A549 (cell line): ENCODE results near the gene USP15. TPM values are rescaled to one million over a fixed set of nuclear protein-coding genes. Genes with fewer than 3 reads are reported as not detected.

Source experiments
- ATAC-seq, 2 experiments: fragments of 200-7000 bp in 1 of 2; fragments of >200 bp in 1 of 2; cut with Nextera tagmentation in 1 of 2; cut with Tn5 transposase in 1 of 2; 3 replicates each; pipeline versions ENCODE4 v1.8.0 to v1.9.1; 2018 to 2020; ENCODE audit warnings: mild to moderate bottlenecking in 1 of 2, moderate library complexity in 1 of 2
- CTCF ChIA-PET: fragments of 300-600 bp; sonication (Branson Sonifier 250); formaldehyde crosslinking; extraction: SDS; loops from one replicate; lab custom pipeline; 2021; ENCODE audit warnings: antibody characterized with exemption, inconsistent platforms; lab: Yijun Ruan, JAX
- POLR2A ChIA-PET: fragments of 350-600 bp; formaldehyde crosslinking; extraction: SDS; loops from one replicate; lab custom pipeline; 2021; ENCODE audit warnings: antibody characterized with exemption, inconsistent platforms; lab: Yijun Ruan, JAX
- DNase-seq, 2 experiments: peaks; one replicate each; pipeline versions ENCODE4 v3.0.0 to v3.0.0-alpha.2; 2011 to 2016; ENCODE audit warnings: low read depth in 1 of 2, low spot score in 1 of 2
- FAIRE-seq: peaks from 2 replicates; lab custom pipeline; 2011; peaks lifted over from hg19 to GRCh38; lab: Jason Lieb, UNC
- H3K27ac ChIP-seq, 2 experiments: fragments of >200 bp; sonication (Bioruptor Twin); formaldehyde crosslinking; 3 replicates each; pipeline ENCODE4 v1.5.1; 2016 to 2017
- H3K4me1 ChIP-seq: fragments of >200 bp; sonication (Bioruptor Twin); formaldehyde crosslinking; 3 replicates; pipeline ENCODE4 v1.6.1; 2016
- H3K4me2 ChIP-seq: fragments of >200 bp; sonication (Bioruptor Twin); formaldehyde crosslinking; 3 replicates; pipeline ENCODE4 v1.6.1; 2016
- H3K4me3 ChIP-seq: fragments of >200 bp; sonication (Bioruptor Twin); formaldehyde crosslinking; 3 replicates; pipeline ENCODE4 v1.5.1; 2016
- H3K9me3 ChIP-seq: fragments of >200 bp; sonication (Bioruptor Twin); formaldehyde crosslinking; 3 replicates; pipeline ENCODE4 v1.6.1; 2016
- BHLHE40 ChIP-seq: IDR thresholded peaks from 2 replicates; pipeline ENCODE4 v1.6.1; 2012; ENCODE audit warnings: low read depth, low read length, inconsistent platforms
- CBX2 ChIP-seq: fragments of 200-600 bp; sonication (generic); IDR thresholded peaks from 2 replicates; pipeline ENCODE4 v1.6.1; 2016; ENCODE audit warnings: low read depth, mild to moderate bottlenecking, borderline replicate concordance
- CBX8 ChIP-seq: fragments of 200-600 bp; sonication (generic); IDR thresholded peaks from 2 replicates; pipeline ENCODE4 v1.6.1; 2016
- CEBPB ChIP-seq, 2 experiments: fragments of >200 bp in 1 of 2; sonication (Bioruptor Twin) in 1 of 2; formaldehyde crosslinking in 1 of 2; IDR thresholded peaks; 2 replicates each; pipeline ENCODE4 v1.6.1; 2012 to 2016
- CHD4 ChIP-seq: fragments of 200-600 bp; sonication (generic); IDR thresholded peaks from 2 replicates; pipeline ENCODE4 v1.6.1; 2016; ENCODE audit warnings: antibody characterized with exemption, mild to moderate bottlenecking, borderline replicate concordance
- ELK1 ChIP-seq: fragments of 150-350 bp; IDR thresholded peaks from 2 replicates; pipeline ENCODE4 v1.6.1; 2014; ENCODE audit warnings: low read depth, mild to moderate bottlenecking, low read length
- EP300 ChIP-seq, 2 experiments: fragments of >200 bp; sonication (Bioruptor Twin); formaldehyde crosslinking; IDR thresholded peaks; 2 replicates in 1 of 2; 3 replicates in 1 of 2; pipeline ENCODE4 v1.6.1; 2016 to 2017
- FOSL2 ChIP-seq, 2 experiments: fragments of 450-650 bp in 1 of 2; fragments of >200 bp in 1 of 2; sonication (Bioruptor Twin) in 1 of 2; formaldehyde crosslinking; IDR thresholded peaks; 2 replicates each; pipeline versions ENCODE4 v1.5.0 to v1.6.1; 2016 to 2020; ENCODE audit warnings: mild to moderate bottlenecking in 1 of 2, moderate library complexity in 1 of 2
- FOXS1 ChIP-seq: fragments of 250-450 bp; sonication (Bioruptor Pico); IDR thresholded peaks from 2 replicates; pipeline ENCODE4 v1.5.0; 2020; ENCODE audit warnings: mild to moderate bottlenecking, moderate library complexity
- HEYL ChIP-seq: fragments of 250-450 bp; sonication (Bioruptor Pico); IDR thresholded peaks from 2 replicates; pipeline ENCODE4 v1.8.0; 2021; ENCODE audit warnings: mild to moderate bottlenecking, moderate library complexity
- HOXB5 ChIP-seq: fragments of 250-450 bp; sonication (Bioruptor Pico); IDR thresholded peaks from 2 replicates; pipeline ENCODE4 v1.5.0; 2020; ENCODE audit warnings: mild to moderate bottlenecking, moderate library complexity
- JUN ChIP-seq, 2 experiments: fragments of >200 bp; sonication (Bioruptor Twin); formaldehyde crosslinking; IDR thresholded peaks; 2 replicates in 1 of 2; 3 replicates in 1 of 2; pipeline ENCODE4 v1.6.1; 2016 to 2017
- MAX ChIP-seq: IDR thresholded peaks from 2 replicates; pipeline ENCODE4 v1.6.1; 2012
- MAZ ChIP-seq: fragments of 150-350 bp; IDR thresholded peaks from 2 replicates; pipeline ENCODE4 v1.6.1; 2014; ENCODE audit warnings: antibody characterized with exemption, low read depth, low read length, borderline replicate concordance
- NFE2L2 ChIP-seq: fragments of 150-350 bp; conservative IDR thresholded peaks from 2 replicates; pipeline ENCODE4 v1.6.1; 2014; ENCODE audit warnings: low read length
- NR3C1 ChIP-seq: fragments of >200 bp; sonication (Bioruptor Twin); formaldehyde crosslinking; IDR thresholded peaks from 3 replicates; pipeline ENCODE4 v1.6.1; 2017
- POLR2AphosphoS2 ChIP-seq: conservative IDR thresholded peaks from 2 replicates; pipeline ENCODE4 v1.6.1; 2012; ENCODE audit warnings: low read length, improper control_type of control experiment, inconsistent platforms
- REST ChIP-seq: fragments of 200-600 bp; sonication (generic); IDR thresholded peaks from 2 replicates; pipeline ENCODE4 v1.6.1; 2016; ENCODE audit warnings: antibody characterized with exemption, mild to moderate bottlenecking, moderate library complexity
- RFX5 ChIP-seq: fragments of 450-650 bp; IDR thresholded peaks from 2 replicates; pipeline ENCODE4 v1.7.1; 2014; ENCODE audit warnings: antibody characterized with exemption, mild to moderate bottlenecking, moderate library complexity
- TFCP2L1 ChIP-seq: fragments of 250-450 bp; sonication (Bioruptor Pico); IDR thresholded peaks from 2 replicates; pipeline ENCODE4 v1.5.0; 2021; ENCODE audit warnings: mild to moderate bottlenecking
- WGBS: methylation state at CpG from one replicate; pipeline ENCODE4 v1.1.6; 2017; ENCODE audit errors: missing lambda C conversion rate; 5-methylcytosine and 5-hydroxymethylcytosine counted together
- polyA plus RNA-seq, 4 experiments: library from polyadenylated mRNA; depleted of rRNA in 3 of 4; stranded (reverse); fragments of >200 nt; fragmentation: RNase III in 1 of 4; extraction: RNeasy Plus Mini Kit Qiagen cat#74134 plus additional on column Dnase treatment in 1 of 4; gene quantifications; 2 replicates in 3 of 4; 3 replicates in 1 of 4; pipeline ENCODE4 v1.2.3, GENCODE V29; 2011 to 2017
- TF ChIP-seq, protein P1 (sequence below): fragments of 450-650 bp; IDR thresholded peaks from 2 replicates; pipeline ENCODE4 v1.6.1; 2014; ENCODE audit warnings: antibody characterized with exemption

USP15 gene
- polyA plus RNA-seq, 2 of the 4 experiments (the other 2 are of a cell fraction): 30.4 to 67.6 TPM

- no peak for FAIRE-seq
- ATAC-seq: no peak
- peaks cover 34% of the 10 kb centered on the region; the same call in 2 of the 3 replicates for H3K4me1 ChIP-seq
- CTCF ChIA-PET: no interaction called here
- no peaks in the 10 kb centered on the region for H3K9me3 ChIP-seq
- TF ChIP-seq NFE2L2 (no peak), REST (no peak), MAZ (no peak), FOXS1 (no peak), POLR2AphosphoS2 (no peak), JUN (IDR thresholded peaks at IDR 0.05) (no peak), RFX5 (no peak), HEYL (CRISPR knock-in tag) (no peak), NR3C1 (no peak), MAX (no peak), ELK1 (no peak), CBX8 (no peak), HOXB5 (no peak), BHLHE40 (no peak), TFCP2L1 (CRISPR knock-in tag) (no peak), CBX2 (no peak), EP300 (IDR thresholded peaks at IDR 0.05) (no peak), CHD4 (no peak)
- TF ChIP-seq, protein P1, sequence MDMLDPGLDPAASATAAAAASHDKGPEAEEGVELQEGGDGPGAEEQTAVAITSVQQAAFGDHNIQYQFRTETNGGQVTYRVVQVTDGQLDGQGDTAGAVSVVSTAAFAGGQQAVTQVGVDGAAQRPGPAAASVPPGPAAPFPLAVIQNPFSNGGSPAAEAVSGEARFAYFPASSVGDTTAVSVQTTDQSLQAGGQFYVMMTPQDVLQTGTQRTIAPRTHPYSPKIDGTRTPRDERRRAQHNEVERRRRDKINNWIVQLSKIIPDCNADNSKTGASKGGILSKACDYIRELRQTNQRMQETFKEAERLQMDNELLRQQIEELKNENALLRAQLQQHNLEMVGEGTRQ: no peak
- TF ChIP-seq, all 56 proteins: peak for 0
- H3K27ac ChIP-seq: no peak overlapping the region
- POLR2A ChIA-PET: no interaction called here
- whole genome bisulfite sequencing: 91% methylated on average over 2 of the region's 2 CpGs
- no peak overlapping the region for H3K4me2 ChIP-seq
- no peak overlapping the region for H3K4me3 ChIP-seq
- DNase-seq: no peak
Observed at GRCh38 chr12:62267026-62267425, 6.8 kb downstream of the USP15 start.

- FAIRE-seq (no peak), DNase-seq (no peak), ATAC-seq (no peak)
- Histone ChIP-seq H3K4me2 (no peak overlapping the region), H3K4me3 (no peak overlapping the region), H3K4me1 (peaks cover 30% of the 10 kb centered on the region; the same call in 2 of the 3 replicates), H3K27ac (no peak overlapping the region), H3K9me3 (no peaks in the 10 kb centered on the region)
- 97% methylated on average over 1 of the region's 1 CpG for WGBS
- no peak for TF ChIP-seq BHLHE40
- ChIA-PET POLR2A (no interaction called here), CTCF (no interaction called here)
Observed at GRCh38 chr12:62267480-62267879, 7.3 kb downstream of the USP15 start.

GRCh38 chr12:62268956-62269355 lies 8.8 kb downstream of the USP15 start:
- no peak overlapping the region for H3K27ac ChIP-seq
- TF ChIP-seq, protein P1: no peak
- TF ChIP-seq CEBPB (IDR thresholded peaks at IDR 0.05) (peak in 1 of 2 experiments; percentile 44; a peak in 1 of 4 replicates), FOSL2 (IDR thresholded peaks at IDR 0.05) (peak; percentile 25; the same call in 1 of the 2 replicates), FOSL2 (CRISPR knock-in tag; IDR thresholded peaks at IDR 0.05) (no peak; the same call in 1 of the 2 replicates)
- CTCF ChIA-PET: no interaction called here

More at GRCh38 chr12:62268956-62269355, 8.8 kb downstream of the USP15 start:
- no peak overlapping the region for H3K4me3 ChIP-seq
- POLR2A ChIA-PET: no interaction called here
- H3K4me1 ChIP-seq: peaks cover 27% of the 10 kb centered on the region; the same call in 2 of the 3 replicates
- H3K4me2 ChIP-seq: peak overlapping the region; percentile 15; the same call in 2 of the 3 replicates
- H3K9me3 ChIP-seq: no peaks in the 10 kb centered on the region
- FAIRE-seq (no peak), DNase-seq (peak in 1 of 2 experiments; percentile 11), ATAC-seq (peak in 1 of 2 experiments; percentile 58; a peak in 3 of 6 replicates)
- 55% methylated on average over 3 of the region's 3 CpGs for WGBS
